ENCODE data around the gene CCDC88C.

Gene CCDC88C

DNA sequence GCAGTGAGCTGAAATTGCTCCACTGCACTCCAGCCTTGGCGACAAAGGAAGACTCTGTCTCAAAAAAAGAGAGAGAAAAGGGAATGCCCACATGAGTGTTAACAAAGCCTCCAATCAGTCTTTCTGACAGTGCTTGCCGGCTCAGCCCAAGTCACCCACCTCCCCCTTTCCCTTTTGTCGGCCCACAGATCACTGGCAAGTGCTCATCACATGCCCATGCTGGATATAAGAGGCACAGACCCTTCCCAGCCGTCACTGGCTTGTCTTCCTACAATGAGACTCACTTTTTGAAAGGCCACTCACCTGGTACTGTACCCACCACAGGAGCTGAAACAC, 70.8 kb downstream of the CCDC88C start:
- DNase-seq (ENCODE audit: low read depth) = no peak
- H3K4me3 ChIP-seq (ENCODE audit: low read depth, low read length) = no peak overlapping the region
- no peak for TF ChIP-seq CTCF (IDR thresholded peaks at IDR 0.05; ENCODE audit: insufficient read depth, low read depth, low read length, missing control alignments)

DNA sequence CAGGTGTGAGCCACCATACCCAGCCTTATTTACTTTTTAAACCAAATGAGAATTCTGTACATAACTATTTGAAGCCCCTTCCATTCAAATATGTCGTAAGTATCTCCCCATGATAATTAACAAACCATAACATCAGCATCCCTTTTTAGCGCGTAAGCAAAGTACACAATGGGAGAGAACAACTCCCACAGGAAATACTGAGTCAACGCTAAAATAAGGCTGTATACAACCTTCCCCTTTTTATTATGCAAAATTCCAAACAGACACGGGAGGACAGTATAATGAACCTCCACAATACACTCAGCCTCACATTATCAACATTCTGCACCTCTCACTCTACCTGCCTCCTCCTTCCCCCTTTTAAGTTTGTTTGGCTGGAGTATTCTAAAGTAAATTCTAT, 73.5 kb downstream of the CCDC88C start:
- no peak overlapping the region for H3K4me3 ChIP-seq (ENCODE audit: low read depth, low read length)
- DNase-seq (ENCODE audit: low read depth) = no peak
- TF ChIP-seq CTCF (IDR thresholded peaks at IDR 0.05; ENCODE audit: insufficient read depth, low read depth, low read length, missing control alignments) = no peak

- H3K4me3 ChIP-seq (ENCODE audit: low read depth, low read length) = no peak overlapping the region
- DNase-seq (ENCODE audit: low read depth) = no peak
- TF ChIP-seq CTCF (IDR thresholded peaks at IDR 0.05; ENCODE audit: insufficient read depth, low read depth, low read length, missing control alignments) = no peak
Measured at GRCh38 chr14:91343051-91343450, 74.6 kb downstream of the CCDC88C start.

DNA sequence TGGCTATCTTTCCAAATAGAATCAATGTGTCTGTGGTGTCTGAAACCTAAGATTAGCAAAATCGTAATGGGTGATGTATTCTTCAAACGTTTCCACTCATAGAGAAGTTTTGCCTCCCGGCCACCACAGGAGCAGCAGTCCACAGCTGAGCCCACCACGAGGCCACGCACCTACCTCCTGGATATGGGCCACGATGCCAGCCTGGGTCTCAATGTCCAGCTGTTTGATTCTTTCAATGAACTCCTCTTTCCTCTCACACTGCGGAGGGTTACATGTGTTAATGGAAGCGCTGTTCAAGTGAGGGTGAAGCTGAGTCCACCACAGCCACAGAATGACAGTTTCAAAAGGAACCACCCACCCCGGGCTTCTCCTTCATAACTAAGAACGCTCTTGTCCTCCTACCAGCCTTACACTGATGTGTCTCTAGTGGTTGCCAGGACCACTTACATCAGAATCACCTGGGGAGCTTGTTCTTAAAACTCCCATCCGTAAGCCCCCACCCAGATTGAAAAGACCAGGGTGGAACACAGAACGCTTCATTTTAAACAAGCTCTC, 75.3 kb downstream of the CCDC88C start:
- no peak for TF ChIP-seq CTCF (IDR thresholded peaks at IDR 0.05; ENCODE audit: insufficient read depth, low read depth, low read length, missing control alignments)
- no peak for DNase-seq (ENCODE audit: low read depth)
- no peak overlapping the region for H3K4me3 ChIP-seq (ENCODE audit: low read depth, low read length)

DNA sequence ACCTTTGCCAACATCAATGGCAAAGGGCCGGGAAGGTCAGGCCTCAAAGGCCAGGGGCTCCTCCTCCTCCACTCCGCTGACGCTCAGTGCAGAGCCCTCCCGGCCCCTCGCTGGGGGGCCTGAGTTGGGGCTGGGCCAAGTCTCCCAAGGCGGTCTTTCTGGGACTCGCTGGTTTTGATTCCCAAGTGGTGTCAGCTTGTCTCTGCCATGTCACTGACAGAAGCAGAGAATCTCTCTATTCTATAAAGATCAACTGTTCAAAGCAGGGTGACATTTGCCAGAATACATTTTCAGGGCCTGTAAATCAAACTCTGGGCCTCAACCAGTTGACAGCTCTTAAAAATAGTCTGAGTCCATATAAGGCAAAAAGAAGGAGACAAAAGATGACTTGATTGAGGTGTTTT, 75.9 kb downstream of the CCDC88C start:
- no peak overlapping the region for H3K4me3 ChIP-seq (ENCODE audit: low read depth, low read length)
- DNase-seq (ENCODE audit: low read depth) = no peak
- TF ChIP-seq CTCF (IDR thresholded peaks at IDR 0.05; ENCODE audit: insufficient read depth, low read depth, low read length, missing control alignments) = no peak

DNA sequence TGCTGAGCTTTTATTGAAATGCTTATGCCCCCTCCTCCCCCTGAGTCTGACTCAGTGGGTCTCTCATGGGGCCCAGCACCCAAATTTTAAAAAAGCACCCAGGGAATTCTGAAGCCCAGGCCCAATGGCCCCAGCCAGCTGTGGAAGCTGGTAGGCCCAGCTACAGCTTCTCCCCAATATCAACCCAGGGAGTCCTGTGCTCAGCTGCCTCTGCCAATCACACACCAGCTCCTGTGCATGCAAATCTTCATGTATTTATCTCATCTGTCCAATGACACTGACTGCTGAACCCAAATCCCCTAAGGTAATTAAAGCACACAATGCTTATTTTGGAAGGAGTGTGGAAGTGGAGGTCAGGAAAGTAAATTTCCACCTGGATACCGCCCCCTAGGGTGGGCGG, 76.3 kb downstream of the CCDC88C start:
- no peak for TF ChIP-seq CTCF (IDR thresholded peaks at IDR 0.05; ENCODE audit: insufficient read depth, low read depth, low read length, missing control alignments)
- H3K4me3 ChIP-seq (ENCODE audit: low read depth, low read length) = no peak overlapping the region
- DNase-seq (ENCODE audit: low read depth) = no peak

DNA sequence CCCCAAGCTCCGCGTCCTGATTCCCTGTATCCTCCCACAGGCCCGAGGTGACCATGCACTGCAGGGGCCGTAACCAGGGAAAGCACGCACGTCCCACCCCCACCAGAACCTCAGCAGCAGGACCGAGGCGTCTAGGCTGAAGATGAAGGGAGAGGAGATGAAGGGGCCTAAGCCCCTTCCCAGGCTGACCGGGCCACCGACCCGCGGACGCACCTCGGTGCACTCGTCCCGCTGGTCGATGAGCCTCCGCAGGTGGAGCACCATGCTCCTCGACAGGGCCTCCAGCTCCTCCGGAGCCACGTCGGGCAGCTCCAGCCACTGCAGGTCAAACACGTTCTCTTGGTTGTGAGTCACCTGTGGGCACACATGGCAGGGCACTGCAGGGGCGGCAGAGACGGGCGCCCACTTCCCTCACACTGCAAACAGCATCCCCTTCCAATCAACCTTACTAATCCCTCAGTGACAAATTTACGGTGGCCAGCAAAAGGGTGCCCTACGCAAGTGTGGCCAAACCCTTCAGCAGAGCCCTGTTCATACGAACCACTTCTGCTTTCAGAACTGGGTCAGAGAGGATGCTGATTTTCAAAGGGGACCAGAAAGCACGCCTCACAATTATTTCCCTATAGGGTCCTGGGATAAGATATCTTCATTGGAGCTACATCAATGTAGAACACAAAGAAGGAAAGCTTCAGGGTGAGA, 77.8 kb downstream of the CCDC88C start:
- H3K4me3 ChIP-seq (ENCODE audit: low read depth, low read length) = no peak overlapping the region
- no peak for DNase-seq (ENCODE audit: low read depth)
- no peak for TF ChIP-seq CTCF (IDR thresholded peaks at IDR 0.05; ENCODE audit: insufficient read depth, low read depth, low read length, missing control alignments)

Data from GM12865 (cell line).